GM12873 (cell line): ENCODE measurements around the gene CRISP2.

Experiments used
- CTCF ChIP-seq: IDR thresholded peaks from 2 replicates; pipeline ENCODE4 v1.5.1; 2012; ENCODE audit warnings: low read depth, mild to moderate bottlenecking, moderate library complexity, low read length, control low read depth; ENCODE audit not compliant: insufficient read depth; ENCODE audit errors: missing control alignments

Gene CRISP2

GRCh38 chr6:49730251-49730650, 16.9 kb upstream of the CRISP2 start:
- no peak for TF ChIP-seq CTCF

GRCh38 chr6:49721297-49721696, 8.0 kb upstream of the CRISP2 start:
- no peak for TF ChIP-seq CTCF

GRCh38 chr6:49720372-49720771, 7.0 kb upstream of the CRISP2 start:
- TF ChIP-seq CTCF: no peak

GRCh38 chr6:49698478-49698877, 14.9 kb downstream of the CRISP2 start:
- TF ChIP-seq CTCF: no peak

- no peak for TF ChIP-seq CTCF
Observed at GRCh38 chr6:49693512-49693911, 19.8 kb downstream of the CRISP2 start.

- TF ChIP-seq CTCF: no peak
Observed at GRCh38 chr6:49692534-49692933, 20.8 kb downstream of the CRISP2 start.

- TF ChIP-seq CTCF: no peak
Observed at GRCh38 chr6:49676671-49677281, 36.6 kb downstream of the CRISP2 start.
